ENCODE measurements around the gene GRIK2.
A peak's percentile ranks its signal among the peaks of the same experiment; 100 is the strongest.

Gene GRIK2

GRCh38 chr6:101400326-101401135, 7.0 kb downstream of the GRIK2 start:
- DNase-seq, result no peak

GRCh38 chr6:101401171-101401570, 7.7 kb downstream of the GRIK2 start:
- DNase-seq, result no peak

- DNase-seq, result peak; percentile 20 to 85 (median 66)
These were observed 8.5 kb downstream of the GRIK2 start for GRCh38 chr6:101401792-101402621.

- peak in 2 of 3 experiments; percentile 65 to 82 for DNase-seq
These were observed 9.1 kb downstream of the GRIK2 start for GRCh38 chr6:101402622-101403031.

- DNase-seq, result peak in 1 of 3 experiments; percentile 31
These were observed 9.9 kb downstream of the GRIK2 start for GRCh38 chr6:101403216-101403945.

- no peak for DNase-seq
These were observed 11.3 kb downstream of the GRIK2 start for GRCh38 chr6:101404775-101405174.

GRCh38 chr6:101413773-101414172, 20.3 kb downstream of the GRIK2 start:
- peak in 2 of 3 experiments; percentile 10 to 62 for DNase-seq

- DNase-seq, result peak in 2 of 3 experiments; percentile 47 to 91
These were observed 24.4 kb downstream of the GRIK2 start for GRCh38 chr6:101417900-101418299.

GRCh38 chr6:101422251-101422650, 28.7 kb downstream of the GRIK2 start:
- DNase-seq, result peak in 1 of 3 experiments; percentile 70

GRCh38 chr6:101422811-101423210, 29.3 kb downstream of the GRIK2 start:
- peak in 1 of 3 experiments; percentile 29 for DNase-seq

GRCh38 chr6:101429270-101429669, 35.8 kb downstream of the GRIK2 start:
- peak in 1 of 3 experiments; percentile 12 for DNase-seq

- DNase-seq, result no peak
These were observed 36.3 kb downstream of the GRIK2 start for GRCh38 chr6:101429845-101430244.

GRCh38 chr6:101433141-101433540, 39.6 kb downstream of the GRIK2 start:
- DNase-seq, result no peak

GRCh38 chr6:101434601-101435000, 41.1 kb downstream of the GRIK2 start:
- DNase-seq, result no peak

- DNase-seq, result no peak
These were observed 41.5 kb downstream of the GRIK2 start for GRCh38 chr6:101435038-101435437.

- DNase-seq, result no peak
These were observed 46.3 kb downstream of the GRIK2 start for GRCh38 chr6:101439790-101440189.

- DNase-seq, result no peak
These were observed 49.8 kb downstream of the GRIK2 start for GRCh38 chr6:101443315-101443714.

GRCh38 chr6:101444717-101445116, 51.2 kb downstream of the GRIK2 start:
- no peak for DNase-seq

- no peak for DNase-seq
These were observed 52.0 kb downstream of the GRIK2 start for GRCh38 chr6:101445527-101445926.

- DNase-seq, result no peak
These were observed 57.4 kb downstream of the GRIK2 start for GRCh38 chr6:101450901-101451300.

- no peak for DNase-seq
These were observed 58.5 kb downstream of the GRIK2 start for GRCh38 chr6:101451981-101452380.

- no peak for DNase-seq
These were observed 59.7 kb downstream of the GRIK2 start for GRCh38 chr6:101453221-101453620.

- peak in 2 of 3 experiments; percentile 45 to 75 for DNase-seq
These were observed 60.7 kb downstream of the GRIK2 start for GRCh38 chr6:101454106-101454676.

All from NCI-H1417 (cell line).